Endodermal cell (in vitro differentiated cells): Measurements from ENCODE around the gene EEF1G. TPM values are rescaled to one million over a fixed set of nuclear protein-coding genes. Genes with fewer than 3 reads are reported as not detected.

Experiments used
- DNase-seq: peaks from one replicate; pipeline ENCODE4 v3.0.0-alpha.2; 2017
- H3K27ac ChIP-seq: 2 replicates; pipeline ENCODE4 v1.5.1; 2013; ENCODE audit warnings: mild to moderate bottlenecking, low read depth, low read length, moderate library complexity
- H3K27me3 ChIP-seq: 2 replicates; pipeline ENCODE4 v1.6.1; 2013; ENCODE audit warnings: mild to moderate bottlenecking, low read length, moderate library complexity; ENCODE audit not compliant: insufficient read depth, control insufficient read depth, poor library complexity, severe bottlenecking
- H3K36me3 ChIP-seq: 2 replicates; pipeline ENCODE4 v1.7.0; 2013; ENCODE audit warnings: mild to moderate bottlenecking, low read length, moderate library complexity; ENCODE audit not compliant: control insufficient read depth, insufficient read depth
- H3K4me1 ChIP-seq: one replicate; pipeline ENCODE4 v1.7.0; 2013; ENCODE audit warnings: low read length; ENCODE audit not compliant: control insufficient read depth, insufficient read depth
- H3K4me3 ChIP-seq: 2 replicates; pipeline ENCODE4 v1.5.1; 2013; ENCODE audit warnings: mild to moderate bottlenecking, low read length, moderate library complexity
- H3K9ac ChIP-seq: 2 replicates; pipeline ENCODE4 v1.6.1; 2013; ENCODE audit warnings: mild to moderate bottlenecking, low read length, moderate library complexity; ENCODE audit not compliant: poor library complexity, severe bottlenecking; ENCODE audit errors: extremely low read depth
- H3K9me3 ChIP-seq: 2 replicates; pipeline ENCODE4 v1.6.1; 2013; ENCODE audit warnings: mild to moderate bottlenecking, low read length, moderate library complexity; ENCODE audit not compliant: control insufficient read depth
- H3K27ac Mint-ChIP-seq: 2 replicates; pipeline ENCODE4 v1.8.0; 2020; ENCODE audit warnings: mixed read lengths
- H3K27me3 Mint-ChIP-seq: 2 replicates; pipeline ENCODE4 v1.8.0; 2021; ENCODE audit warnings: mild to moderate bottlenecking, mixed read lengths; ENCODE audit not compliant: insufficient read depth
- H3K36me3 Mint-ChIP-seq: 2 replicates; pipeline ENCODE4 v1.8.0; 2020; ENCODE audit warnings: low read depth, mixed read lengths
- H3K4me1 Mint-ChIP-seq: 2 replicates; pipeline ENCODE4 v1.8.0; 2020; ENCODE audit warnings: mixed read lengths
- H3K4me3 Mint-ChIP-seq: 2 replicates; pipeline ENCODE4 v1.8.0; 2020; ENCODE audit warnings: mild to moderate bottlenecking, moderate library complexity, mixed read lengths
- H3K9me3 Mint-ChIP-seq: 2 replicates; pipeline ENCODE4 v1.8.0; 2020; ENCODE audit warnings: mild to moderate bottlenecking, mixed read lengths
- CTCF ChIP-seq: fragments of 200-600 bp; sonication (generic); conservative IDR thresholded peaks from 2 replicates; pipeline ENCODE4 v1.5.0; 2021; ENCODE audit warnings: antibody characterized with exemption, mild to moderate bottlenecking
- WGBS, 2 experiments: methylation state at CpG; one replicate each; pipeline versions ENCODE4 v1.1.5 to v1.1.7; 2013; ENCODE audit warnings: missing lambda C conversion rate in 2 of 2, mixed read lengths in 1 of 2; ENCODE audit not compliant: insufficient coverage in 1 of 2, insufficient read length in 1 of 2; 5-methylcytosine and 5-hydroxymethylcytosine counted together
- total RNA-seq, 2 donors: library from RNA; stranded (reverse); fragmentation: NEBNext Ultra II Directional in 1 of 2; extraction: Animal tissue kit (Norgen Biotek cat#: 25700) in 1 of 2; gene quantifications; 2 replicates in 1 of 2; 3 replicates in 1 of 2; pipeline ENCODE4 v1.2.1, GENCODE V29; 2021

The EEF1G gene
- total RNA-seq, 2 donors from 2014 or later, result 1,705 to 1,818 TPM

GRCh38 chr11:62532096-62532495, 41.6 kb downstream of the EEF1G start:
- Histone ChIP-seq H3K9me3 (peaks cover 35% of the 10 kb centered on the region), H3K36me3 (peaks cover 92% of the 10 kb centered on the region), H3K4me3 (no peak overlapping the region), H3K27me3 (no peaks in the 10 kb centered on the region), H3K27ac (no peak overlapping the region), H3K9ac (no peak overlapping the region), H3K4me1 (no peaks in the 10 kb centered on the region)
- Mint-ChIP-seq H3K27ac (no peak overlapping the region), H3K4me1 (peaks cover 4% of the 10 kb centered on the region), H3K36me3 (peaks cover 90% of the 10 kb centered on the region), H3K27me3 (no peaks in the 10 kb centered on the region), H3K9me3 (no peaks in the 10 kb centered on the region), H3K4me3 (no peak overlapping the region)
- DNase-seq, result no peak
- TF ChIP-seq CTCF, result no peak
- WGBS, 2 experiments, result 94 to 98% methylated on average over 2 of the region's 2 CpGs

DNA sequence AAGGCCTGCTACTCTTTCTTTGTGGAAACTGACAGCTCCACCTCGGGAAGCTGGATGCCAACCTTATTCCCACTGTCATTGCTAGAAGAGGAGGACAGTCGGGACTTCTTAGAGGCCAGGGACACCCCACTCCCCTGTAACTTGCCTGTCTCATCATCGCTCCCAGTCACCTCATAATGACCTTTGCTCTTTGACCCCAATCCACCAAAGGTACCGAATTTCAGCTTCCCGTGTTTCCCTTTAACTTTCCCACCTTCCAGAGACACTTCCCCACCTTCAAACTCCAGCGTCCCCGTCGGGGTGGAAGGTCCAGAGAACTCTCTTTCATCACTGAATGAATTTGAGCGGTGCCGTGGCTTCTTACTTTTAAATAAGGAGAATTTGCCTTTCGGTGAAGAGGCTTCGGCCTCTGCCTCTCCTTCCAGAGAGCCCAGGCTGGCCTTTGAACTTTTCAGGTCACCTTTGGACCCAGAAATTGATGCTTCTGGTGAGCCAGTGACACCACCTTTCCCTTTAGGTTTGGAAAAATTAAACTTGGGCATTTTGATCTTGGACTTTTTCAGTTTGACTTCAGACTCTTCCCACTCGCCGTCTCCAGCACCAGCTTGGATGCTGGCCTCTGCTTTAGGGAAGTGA, 56.8 kb downstream of the EEF1G start:
- H3K9me3 Mint-ChIP-seq, result no peaks in the 10 kb centered on the region
- no peak overlapping the region for H3K27ac Mint-ChIP-seq
- DNase-seq, result no peak
- TF ChIP-seq CTCF, result no peak
- WGBS, 2 experiments, result 94 to 95% methylated on average over 10 to 14 of the region's 14 CpGs
- Histone ChIP-seq H3K27me3 (no peaks in the 10 kb centered on the region), H3K4me3 (no peak overlapping the region), H3K9me3 (no peaks in the 10 kb centered on the region), H3K9ac (no peak overlapping the region), H3K27ac (no peak overlapping the region), H3K4me1 (no peaks in the 10 kb centered on the region), H3K36me3 (peaks cover 58% of the 10 kb centered on the region)
- H3K4me3 Mint-ChIP-seq, result no peak overlapping the region
- H3K36me3 Mint-ChIP-seq, result peaks cover 58% of the 10 kb centered on the region
- H3K27me3 Mint-ChIP-seq, result no peaks in the 10 kb centered on the region
- H3K4me1 Mint-ChIP-seq, result no peaks in the 10 kb centered on the region

DNA sequence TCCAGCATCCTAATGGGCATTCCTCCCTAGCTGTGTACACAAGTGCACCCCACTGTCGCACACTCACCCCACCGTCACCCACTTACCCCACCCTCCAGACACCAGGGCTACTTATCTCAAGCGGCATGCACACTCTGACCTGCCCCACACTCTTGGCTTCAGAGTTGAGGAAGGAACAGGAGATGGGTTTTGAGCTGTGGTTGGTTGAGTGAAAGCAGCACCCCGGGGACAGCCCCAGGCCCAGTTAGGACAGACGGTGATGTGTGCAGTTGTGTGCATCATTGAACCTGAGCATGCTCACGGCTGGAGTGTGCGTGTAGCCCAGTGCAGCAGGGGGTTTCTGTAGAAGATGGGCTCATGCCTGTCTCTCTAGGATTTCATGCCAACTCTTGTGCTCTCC, 59.5 kb downstream of the EEF1G start:
- H3K9ac ChIP-seq, result no peak overlapping the region
- H3K36me3 ChIP-seq, result peaks cover 31% of the 10 kb centered on the region
- peaks cover 31% of the 10 kb centered on the region for H3K36me3 Mint-ChIP-seq
- TF ChIP-seq CTCF, result no peak
- 93 to 100% methylated on average over 5 to 6 of the region's 7 CpGs for WGBS, 2 experiments
- H3K4me1 Mint-ChIP-seq, result no peaks in the 10 kb centered on the region
- no peak overlapping the region for H3K4me3 Mint-ChIP-seq
- H3K27me3 ChIP-seq, result no peaks in the 10 kb centered on the region
- no peaks in the 10 kb centered on the region for H3K9me3 Mint-ChIP-seq
- DNase-seq, result no peak
- H3K4me1 ChIP-seq, result no peaks in the 10 kb centered on the region
- no peak overlapping the region for H3K27ac Mint-ChIP-seq
- no peak overlapping the region for H3K4me3 ChIP-seq
- H3K9me3 ChIP-seq, result no peaks in the 10 kb centered on the region
- no peak overlapping the region for H3K27ac ChIP-seq
- H3K27me3 Mint-ChIP-seq, result no peaks in the 10 kb centered on the region
